ENCODE data around the gene MIEF1.

GRCh38 chr22:39480557-39480956 is 21.5 kb upstream of the MIEF1 start:
- TF ChIP-seq POLR2A (IDR thresholded peaks at IDR 0.05) = no peak
- no peak for TF ChIP-seq CTCF (IDR thresholded peaks at IDR 0.05 in 4 of 5, conservative IDR thresholded peaks at IDR 0.05 in 1 of 5)

Measured in gastrocnemius medialis (tissue), 4 donors.